Breast epithelium (tissue), 4 donors: ENCODE results near the gene ANKS1B. TPM values are rescaled to one million over a fixed set of nuclear protein-coding genes. Genes with fewer than 3 reads are reported as not detected.

Experiments
- DNase-seq, 2 donors: peaks; one replicate each; pipeline ENCODE4 v3.0.0-alpha.2; 2019; ENCODE audit warnings: low spot score in 2 of 2
- H3K27ac ChIP-seq, 2 donors: fragments of 200-600 bp; sonication (generic) in 1 of 2; one replicate each; pipeline ENCODE4 v1.5.1; 2016 to 2019; ENCODE audit warnings: mild to moderate bottlenecking in 1 of 2
- H3K27me3 ChIP-seq, 2 donors: fragments of 200-600 bp; sonication (generic) in 1 of 2; one replicate each; pipeline versions ENCODE4 v1.5.1 to v1.6.0; 2017 to 2019; ENCODE audit warnings: control low read depth in 1 of 2, mild to moderate bottlenecking in 1 of 2
- H3K36me3 ChIP-seq: fragments of 200-600 bp; one replicate; pipeline ENCODE4 v1.5.1; 2019
- H3K4me1 ChIP-seq, 2 donors: fragments of 200-600 bp; sonication (generic); one replicate each; pipeline ENCODE4 v1.5.1; 2016 to 2019; ENCODE audit warnings: control low read depth in 1 of 2
- H3K4me3 ChIP-seq, 3 donors: fragments of 200-600 bp; sonication (generic); 1 replicate in 2 of 3; 2 replicates in 1 of 3; pipeline ENCODE4 v1.5.1; 2016 to 2019; ENCODE audit warnings: mild to moderate bottlenecking in 3 of 3, moderate library complexity in 2 of 3
- H3K9me3 ChIP-seq, 2 donors: fragments of 200-600 bp; sonication (generic) in 1 of 2; one replicate each; pipeline ENCODE4 v1.5.1; 2016 to 2019; ENCODE audit warnings: control low read depth in 1 of 2
- CTCF ChIP-seq, 3 donors: fragments of 450-650 bp; IDR thresholded peaks; one replicate each; pipeline ENCODE4 v1.5.1; 2016 to 2017; ENCODE audit warnings: antibody characterized with exemption in 3 of 3, mild to moderate bottlenecking in 3 of 3, moderate library complexity in 3 of 3
- POLR2A ChIP-seq: fragments of 450-650 bp; IDR thresholded peaks from one replicate; pipeline ENCODE4 v1.6.1; 2016; ENCODE audit warnings: antibody characterized with exemption, mild to moderate bottlenecking, moderate library complexity
- POLR2AphosphoS5 ChIP-seq, 3 donors: sonication (generic); formaldehyde crosslinking; IDR thresholded peaks; one replicate each; pipeline ENCODE4 v1.6.1; 2017; ENCODE audit warnings: antibody characterized with exemption in 3 of 3
- intact Hi-C: fragments of 100-400 bp; cut with DNase I; formaldehyde crosslinking; loops from one replicate; pipeline ENCODE4 v1.15.1; 2023; ENCODE audit warnings: low total_unique reads
- total RNA-seq, 3 donors: library from RNA; depleted of rRNA; stranded (reverse); fragments of >200 nt; gene quantifications; one replicate each; pipeline ENCODE4 v1.1.0, GENCODE V29; 2016

Gene ANKS1B
- total RNA-seq, 3 donors from 2014 or later, result 16.6 to 115 (median 32.4) TPM

GRCh38 chr12:99695050-99695449 is 289.7 kb downstream of the ANKS1B start:
- TF ChIP-seq POLR2AphosphoS5 (IDR thresholded peaks at IDR 0.05) (no peak), POLR2A (no peak), CTCF (IDR thresholded peaks at IDR 0.05) (no peak)
- no peak overlapping the region for H3K27ac ChIP-seq
- no peaks in the 10 kb centered on the region for H3K36me3 ChIP-seq
- H3K27me3 ChIP-seq, result no peaks in the 10 kb centered on the region
- H3K4me3 ChIP-seq, result no peak overlapping the region
- no peak for DNase-seq
- intact Hi-C loops, result no loop called here
- no peaks in the 10 kb centered on the region for H3K9me3 ChIP-seq
- H3K4me1 ChIP-seq, result no peaks in the 10 kb centered on the region

GRCh38 chr12:99686142-99686541 is 298.6 kb downstream of the ANKS1B start:
- intact Hi-C loops, result no loop called here
- H3K36me3 ChIP-seq, result no peaks in the 10 kb centered on the region
- no peak for DNase-seq
- no peak overlapping the region for H3K27ac ChIP-seq
- peaks cover 0 to 32% of the 10 kb centered on the region in 2 donors for H3K9me3 ChIP-seq
- H3K27me3 ChIP-seq, result no peaks in the 10 kb centered on the region
- no peak overlapping the region for H3K4me3 ChIP-seq
- no peaks in the 10 kb centered on the region for H3K4me1 ChIP-seq
- TF ChIP-seq POLR2AphosphoS5 (IDR thresholded peaks at IDR 0.05) (no peak), POLR2A (no peak), CTCF (IDR thresholded peaks at IDR 0.05) (no peak)

GRCh38 chr12:99680276-99680675 is 304.5 kb downstream of the ANKS1B start:
- intact Hi-C loops, result no loop called here
- no peaks in the 10 kb centered on the region for H3K36me3 ChIP-seq
- H3K27me3 ChIP-seq, result no peaks in the 10 kb centered on the region
- H3K9me3 ChIP-seq, result peaks cover 5 to 13% of the 10 kb centered on the region in 2 donors
- no peak for TF ChIP-seq CTCF (IDR thresholded peaks at IDR 0.05)
- TF ChIP-seq POLR2AphosphoS5 (IDR thresholded peaks at IDR 0.05), result no peak
- no peak for TF ChIP-seq POLR2A
- no peak for DNase-seq
- H3K4me3 ChIP-seq, result no peak overlapping the region
- H3K4me1 ChIP-seq, result no peaks in the 10 kb centered on the region
- no peak overlapping the region for H3K27ac ChIP-seq

GRCh38 chr12:99670635-99671034 is 314.1 kb downstream of the ANKS1B start:
- Histone ChIP-seq H3K27ac (no peak overlapping the region), H3K4me3 (no peak overlapping the region), H3K36me3 (no peaks in the 10 kb centered on the region), H3K27me3 (no peaks in the 10 kb centered on the region), H3K9me3 (no peaks in the 10 kb centered on the region), H3K4me1 (no peaks in the 10 kb centered on the region)
- intact Hi-C loops, result no loop called here
- TF ChIP-seq POLR2AphosphoS5 (IDR thresholded peaks at IDR 0.05), result no peak
- TF ChIP-seq POLR2A, result no peak
- TF ChIP-seq CTCF (IDR thresholded peaks at IDR 0.05), result no peak
- no peak for DNase-seq

GRCh38 chr12:99658671-99659349 is 325.9 kb downstream of the ANKS1B start:
- no peak for DNase-seq
- Histone ChIP-seq H3K9me3 (no peaks in the 10 kb centered on the region), H3K27me3 (no peaks in the 10 kb centered on the region), H3K27ac (no peak overlapping the region), H3K36me3 (no peaks in the 10 kb centered on the region), H3K4me1 (no peaks in the 10 kb centered on the region), H3K4me3 (no peak overlapping the region)
- TF ChIP-seq POLR2AphosphoS5 (IDR thresholded peaks at IDR 0.05) (no peak), CTCF (IDR thresholded peaks at IDR 0.05) (no peak), POLR2A (no peak)
- intact Hi-C loops, result loop anchor here (10.0 kb wide), 1 partner anchor 1536 kb away; no protein-coding TSS in a partner anchor
